HepG2 (cell line): ENCODE measurements around the gene SYMPK. TPM values are rescaled to one million over a fixed set of nuclear protein-coding genes. Genes with fewer than 3 reads are reported as not detected.

Experiments
- ARHGAP35 ChIP-seq: sonication (generic); formaldehyde crosslinking; IDR thresholded peaks from 2 replicates; pipeline ENCODE4 v1.9.0; 2022; ENCODE audit warnings: mild to moderate bottlenecking, inconsistent platforms, moderate library complexity, missing genetic modification reagents, borderline replicate concordance
- DMAP1 ChIP-seq: IDR thresholded peaks from 2 replicates; pipeline ENCODE4 v1.6.1; 2016
- FLYWCH1 ChIP-seq: sonication (generic); formaldehyde crosslinking; IDR thresholded peaks from 2 replicates; pipeline ENCODE4 v1.8.1; 2023; ENCODE audit warnings: mild to moderate bottlenecking, missing genetic modification reagents
- GTF3A ChIP-seq: sonication (generic); formaldehyde crosslinking; conservative IDR thresholded peaks from 2 replicates; pipeline ENCODE4 v1.4.0; 2020; ENCODE audit warnings: mild to moderate bottlenecking, missing genetic modification reagents
- HNRNPH1 ChIP-seq: fragments of 200-400 bp; formaldehyde crosslinking; optimal IDR thresholded peaks from 2 replicates; pipeline ENCODE3; 2017; ENCODE audit warnings: mild to moderate bottlenecking, low read depth, low read length
- IRX3 ChIP-seq: sonication (generic); formaldehyde crosslinking; IDR thresholded peaks from 2 replicates; pipeline ENCODE4 v1.8.1; 2023; ENCODE audit warnings: mild to moderate bottlenecking, low read depth, missing genetic modification reagents, borderline replicate concordance
- JUN ChIP-seq: sonication (generic); formaldehyde crosslinking; IDR thresholded peaks from 2 replicates; pipeline ENCODE4 v1.4.0; 2020; ENCODE audit warnings: mild to moderate bottlenecking, missing genetic modification reagents
- MED1 ChIP-seq: sonication (generic); formaldehyde crosslinking; IDR thresholded peaks from 2 replicates; pipeline ENCODE4 v1.4.0; 2020; ENCODE audit warnings: missing genetic modification reagents
- MEIS2 ChIP-seq: sonication (generic); formaldehyde crosslinking; IDR thresholded peaks from 2 replicates; pipeline ENCODE4 v1.9.0; 2021; ENCODE audit warnings: mild to moderate bottlenecking, missing genetic modification reagents
- MXD4 ChIP-seq: IDR thresholded peaks from 2 replicates; pipeline ENCODE4 v1.6.1; 2016; ENCODE audit warnings: mild to moderate bottlenecking, missing biosample characterization, missing genetic modification reagents
- NR1H2 ChIP-seq: sonication (generic); formaldehyde crosslinking; IDR thresholded peaks from 2 replicates; pipeline ENCODE4 v1.8.1; 2022; ENCODE audit warnings: low read depth, missing genetic modification reagents, borderline replicate concordance
- TAF1 ChIP-seq: sonication (generic); formaldehyde crosslinking; IDR thresholded peaks from 2 replicates; pipeline ENCODE4 v1.4.0; 2020; ENCODE audit warnings: missing genetic modification reagents
- TCF7L2 ChIP-seq: IDR thresholded peaks from 2 replicates; pipeline ENCODE4 v1.6.1; 2011; ENCODE audit warnings: mild to moderate bottlenecking, low read depth, low read length, moderate library complexity
- ZKSCAN1 ChIP-seq: fragments of 150-350 bp; IDR thresholded peaks from 2 replicates; pipeline ENCODE4 v1.6.1; 2014; ENCODE audit warnings: low read length
- ZNF225 ChIP-seq: sonication (generic); formaldehyde crosslinking; IDR thresholded peaks from 2 replicates; pipeline ENCODE4 v1.4.0; 2020; ENCODE audit warnings: mild to moderate bottlenecking, missing genetic modification reagents
- ZNF484 ChIP-seq: sonication (generic); formaldehyde crosslinking; IDR thresholded peaks from 2 replicates; pipeline ENCODE4 v1.5.1; 2020; ENCODE audit warnings: mild to moderate bottlenecking, low read depth, missing genetic modification reagents, borderline replicate concordance
- ZNF605 ChIP-seq: sonication (generic); formaldehyde crosslinking; IDR thresholded peaks from 2 replicates; pipeline ENCODE4 v1.8.0; 2022; ENCODE audit warnings: mild to moderate bottlenecking, missing genetic modification reagents
- ZNF619 ChIP-seq: sonication (generic); formaldehyde crosslinking; IDR thresholded peaks from 2 replicates; pipeline ENCODE4 v1.4.0; 2020; ENCODE audit warnings: mild to moderate bottlenecking, missing genetic modification reagents
- ZNF7 ChIP-seq: IDR thresholded peaks from 2 replicates; pipeline ENCODE4 v1.6.1; 2016; ENCODE audit warnings: missing biosample characterization, missing genetic modification reagents
- ZNF792 ChIP-seq: IDR thresholded peaks from 2 replicates; pipeline ENCODE4 v1.6.1; 2016
- ZSCAN21 ChIP-seq: sonication (generic); formaldehyde crosslinking; IDR thresholded peaks from 2 replicates; pipeline ENCODE4 v1.8.0; 2022; ENCODE audit warnings: mild to moderate bottlenecking, missing genetic modification reagents, moderate library complexity, borderline replicate concordance
- polyA plus RNA-seq, 8 experiments: library from polyadenylated mRNA; depleted of rRNA in 3 of 8; stranded (reverse) in 7 of 8; unstranded in 1 of 8; fragments of >200 nt; fragmentation: Illumina TruSeq in 4 of 8; extraction: Trizol in 4 of 8; gene quantifications; 2 replicates each; pipeline versions ENCODE4 v1.2.1 to v1.2.3, GENCODE V29; 2011 to 2016; ENCODE audit warnings: low read depth in 4 of 8, missing spikeins in 1 of 8, mixed read lengths in 1 of 8; ENCODE audit not compliant: insufficient read depth in 1 of 8
- total RNA-seq, 5 experiments: library from RNA; depleted of rRNA; stranded (reverse); fragments of >200 nt; fragmentation: Illumina TruSeq; extraction: Trizol; gene quantifications; 2 replicates each; pipeline ENCODE4 v1.2.3, GENCODE V29; 2016; ENCODE audit warnings: low read depth in 1 of 5
- TF ChIP-seq, protein P1 (sequence below): sonication (generic); formaldehyde crosslinking; IDR thresholded peaks from 2 replicates; pipeline ENCODE4 v1.4.0; 2020; ENCODE audit warnings: low read depth, missing genetic modification reagents
- TF ChIP-seq, protein P2 (sequence below): sonication (generic); formaldehyde crosslinking; IDR thresholded peaks from 2 replicates; pipeline ENCODE4 v1.4.0; 2020; ENCODE audit warnings: mild to moderate bottlenecking, missing genetic modification reagents
- TF ChIP-seq, protein P3 (sequence below): sonication (generic); formaldehyde crosslinking; IDR thresholded peaks from 2 replicates; pipeline ENCODE4 v1.5.0; 2020; ENCODE audit warnings: mild to moderate bottlenecking, missing genetic modification reagents, borderline replicate concordance

Gene SYMPK
- total and polyA plus RNA-seq, 2 of the 13 experiments (the other 11 are each of a cell fraction or from before 2014, with no cell fraction given), result 21.9 to 55.7 TPM

DNA sequence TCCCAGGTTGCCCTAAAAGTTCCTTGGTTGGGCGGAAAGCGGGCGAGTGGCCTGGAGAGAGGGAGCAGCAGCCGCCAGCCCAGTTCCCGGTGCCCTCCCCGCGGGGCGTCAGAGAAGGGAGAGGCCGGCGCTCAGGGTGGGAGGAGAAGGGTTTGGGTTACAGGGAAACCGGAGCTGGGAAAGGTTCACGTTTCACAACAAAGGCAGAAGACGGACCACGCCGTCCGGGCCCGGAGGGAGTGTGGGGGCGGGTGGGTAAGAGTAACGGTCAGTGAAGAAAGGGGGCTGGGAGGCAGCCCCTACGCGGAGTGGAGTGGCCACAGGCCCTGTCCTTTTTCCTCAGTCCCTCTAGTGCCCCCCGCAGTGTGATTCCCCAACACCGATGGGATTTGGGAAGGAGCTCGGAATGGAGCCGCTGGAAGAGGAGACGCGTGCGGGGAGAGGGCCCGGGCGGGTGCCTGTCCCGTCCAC lies 95.5 kb downstream of the SYMPK start (continued):
- no peak for TF ChIP-seq ZNF484
- no peak for TF ChIP-seq TCF7L2
- no peak for TF ChIP-seq TAF1 (CRISPR knock-in tag)
- TF ChIP-seq NR1H2, result no peak
- TF ChIP-seq HNRNPH1, result no peak
- TF ChIP-seq ZNF605 (CRISPR knock-in tag), result no peak; the same call in 1 of the 2 replicates
- TF ChIP-seq JUN, result no peak
- TF ChIP-seq, protein P1, sequence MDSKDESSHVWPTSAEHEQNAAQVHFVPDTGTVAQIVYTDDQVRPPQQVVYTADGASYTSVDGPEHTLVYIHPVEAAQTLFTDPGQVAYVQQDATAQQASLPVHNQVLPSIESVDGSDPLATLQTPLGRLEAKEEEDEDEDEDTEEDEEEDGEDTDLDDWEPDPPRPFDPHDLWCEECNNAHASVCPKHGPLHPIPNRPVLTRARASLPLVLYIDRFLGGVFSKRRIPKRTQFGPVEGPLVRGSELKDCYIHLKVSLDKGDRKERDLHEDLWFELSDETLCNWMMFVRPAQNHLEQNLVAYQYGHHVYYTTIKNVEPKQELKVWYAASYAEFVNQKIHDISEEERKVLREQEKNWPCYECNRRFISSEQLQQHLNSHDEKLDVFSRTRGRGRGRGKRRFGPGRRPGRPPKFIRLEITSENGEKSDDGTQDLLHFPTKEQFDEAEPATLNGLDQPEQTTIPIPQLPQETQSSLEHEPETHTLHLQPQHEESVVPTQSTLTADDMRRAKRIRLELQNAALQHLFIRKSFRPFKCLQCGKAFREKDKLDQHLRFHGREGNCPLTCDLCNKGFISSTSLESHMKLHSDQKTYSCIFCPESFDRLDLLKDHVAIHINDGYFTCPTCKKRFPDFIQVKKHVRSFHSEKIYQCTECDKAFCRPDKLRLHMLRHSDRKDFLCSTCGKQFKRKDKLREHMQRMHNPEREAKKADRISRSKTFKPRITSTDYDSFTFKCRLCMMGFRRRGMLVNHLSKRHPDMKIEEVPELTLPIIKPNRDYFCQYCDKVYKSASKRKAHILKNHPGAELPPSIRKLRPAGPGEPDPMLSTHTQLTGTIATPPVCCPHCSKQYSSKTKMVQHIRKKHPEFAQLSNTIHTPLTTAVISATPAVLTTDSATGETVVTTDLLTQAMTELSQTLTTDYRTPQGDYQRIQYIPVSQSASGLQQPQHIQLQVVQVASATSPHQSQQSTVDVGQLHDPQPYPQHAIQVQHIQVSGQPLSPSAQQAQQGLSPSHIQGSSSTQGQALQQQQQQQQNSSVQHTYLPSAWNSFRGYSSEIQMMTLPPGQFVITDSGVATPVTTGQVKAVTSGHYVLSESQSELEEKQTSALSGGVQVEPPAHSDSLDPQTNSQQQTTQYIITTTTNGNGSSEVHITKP (CRISPR knock-in tag), result no peak
- no peak for TF ChIP-seq MED1 (CRISPR knock-in tag)
- no peak for TF ChIP-seq ZKSCAN1
- no peak for TF ChIP-seq ZNF7 (CRISPR knock-in tag)
- no peak for TF ChIP-seq DMAP1 (CRISPR knock-in tag)
- TF ChIP-seq ZSCAN21, result peak; percentile 17; the same call in 1 of the 2 replicates
- TF ChIP-seq, protein P2, sequence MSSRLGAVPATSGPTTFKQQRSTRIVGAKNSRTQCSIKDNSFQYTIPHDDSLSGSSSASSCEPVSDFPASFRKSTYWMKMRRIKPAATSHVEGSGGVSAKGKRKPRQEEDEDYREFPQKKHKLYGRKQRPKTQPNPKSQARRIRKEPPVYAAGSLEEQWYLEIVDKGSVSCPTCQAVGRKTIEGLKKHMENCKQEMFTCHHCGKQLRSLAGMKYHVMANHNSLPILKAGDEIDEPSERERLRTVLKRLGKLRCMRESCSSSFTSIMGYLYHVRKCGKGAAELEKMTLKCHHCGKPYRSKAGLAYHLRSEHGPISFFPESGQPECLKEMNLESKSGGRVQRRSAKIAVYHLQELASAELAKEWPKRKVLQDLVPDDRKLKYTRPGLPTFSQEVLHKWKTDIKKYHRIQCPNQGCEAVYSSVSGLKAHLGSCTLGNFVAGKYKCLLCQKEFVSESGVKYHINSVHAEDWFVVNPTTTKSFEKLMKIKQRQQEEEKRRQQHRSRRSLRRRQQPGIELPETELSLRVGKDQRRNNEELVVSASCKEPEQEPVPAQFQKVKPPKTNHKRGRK (CRISPR knock-in tag), result no peak
- no peak for TF ChIP-seq ZNF225
- TF ChIP-seq MXD4, result peak; percentile 42; the same call in 1 of the 2 replicates
- no peak for TF ChIP-seq ZNF619 (CRISPR knock-in tag)
- TF ChIP-seq ZNF792 (CRISPR knock-in tag), result no peak
- no peak for TF ChIP-seq IRX3 (CRISPR knock-in tag)
- TF ChIP-seq FLYWCH1 (CRISPR knock-in tag), result no peak
- TF ChIP-seq ARHGAP35 (CRISPR knock-in tag), result no peak
- no peak for TF ChIP-seq MEIS2 (CRISPR knock-in tag)
- TF ChIP-seq, protein P3, sequence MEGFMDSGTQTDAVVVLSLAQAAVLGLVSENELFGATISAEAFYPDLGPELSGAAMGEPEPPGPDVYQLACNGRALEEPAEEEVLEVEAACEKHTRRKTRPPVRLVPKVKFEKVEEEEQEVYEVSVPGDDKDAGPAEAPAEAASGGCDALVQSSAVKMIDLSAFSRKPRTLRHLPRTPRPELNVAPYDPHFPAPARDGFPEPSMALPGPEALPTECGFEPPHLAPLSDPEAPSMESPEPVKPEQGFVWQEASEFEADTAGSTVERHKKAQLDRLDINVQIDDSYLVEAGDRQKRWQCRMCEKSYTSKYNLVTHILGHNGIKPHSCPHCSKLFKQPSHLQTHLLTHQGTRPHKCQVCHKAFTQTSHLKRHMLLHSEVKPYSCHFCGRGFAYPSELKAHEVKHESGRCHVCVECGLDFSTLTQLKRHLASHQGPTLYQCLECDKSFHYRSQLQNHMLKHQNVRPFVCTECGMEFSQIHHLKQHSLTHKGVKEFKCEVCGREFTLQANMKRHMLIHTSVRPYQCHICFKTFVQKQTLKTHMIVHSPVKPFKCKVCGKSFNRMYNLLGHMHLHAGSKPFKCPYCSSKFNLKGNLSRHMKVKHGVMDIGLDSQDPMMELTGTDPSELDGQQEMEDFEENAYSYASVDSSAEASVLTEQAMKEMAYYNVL (CRISPR knock-in tag), result no peak
- TF ChIP-seq GTF3A (CRISPR knock-in tag), result no peak
